Measurements from ENCODE around the gene CRHR1.

Gene CRHR1

DNA sequence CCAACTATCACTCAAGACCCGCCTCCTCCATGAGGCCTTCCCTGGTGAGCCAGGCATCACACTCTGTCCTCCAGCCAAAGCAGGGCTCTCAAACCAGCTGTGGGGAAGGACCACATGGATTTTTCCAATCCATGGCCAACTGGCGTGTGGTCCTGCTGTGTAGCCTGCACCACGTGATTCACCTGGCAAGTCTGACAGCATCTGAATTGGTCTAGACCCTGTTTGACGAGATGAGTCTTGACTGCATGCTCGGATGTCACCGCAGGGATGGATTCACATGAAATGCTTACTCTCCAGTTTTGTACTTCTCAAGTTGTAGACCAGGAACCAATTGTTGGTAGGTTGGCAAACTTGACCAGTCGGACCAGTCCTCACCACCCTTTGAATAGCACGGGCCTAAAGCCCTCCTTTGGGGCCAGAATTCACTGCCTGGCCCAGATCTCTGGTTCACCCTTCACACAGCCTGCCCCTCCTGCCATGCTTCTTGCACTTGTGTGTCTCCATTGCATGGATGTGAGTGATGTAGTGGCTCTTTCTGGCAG lies 9.9 kb downstream of the CRHR1 start:
- DNase-seq (ENCODE audit: low read depth), result no peak
- TF ChIP-seq, protein P1, sequence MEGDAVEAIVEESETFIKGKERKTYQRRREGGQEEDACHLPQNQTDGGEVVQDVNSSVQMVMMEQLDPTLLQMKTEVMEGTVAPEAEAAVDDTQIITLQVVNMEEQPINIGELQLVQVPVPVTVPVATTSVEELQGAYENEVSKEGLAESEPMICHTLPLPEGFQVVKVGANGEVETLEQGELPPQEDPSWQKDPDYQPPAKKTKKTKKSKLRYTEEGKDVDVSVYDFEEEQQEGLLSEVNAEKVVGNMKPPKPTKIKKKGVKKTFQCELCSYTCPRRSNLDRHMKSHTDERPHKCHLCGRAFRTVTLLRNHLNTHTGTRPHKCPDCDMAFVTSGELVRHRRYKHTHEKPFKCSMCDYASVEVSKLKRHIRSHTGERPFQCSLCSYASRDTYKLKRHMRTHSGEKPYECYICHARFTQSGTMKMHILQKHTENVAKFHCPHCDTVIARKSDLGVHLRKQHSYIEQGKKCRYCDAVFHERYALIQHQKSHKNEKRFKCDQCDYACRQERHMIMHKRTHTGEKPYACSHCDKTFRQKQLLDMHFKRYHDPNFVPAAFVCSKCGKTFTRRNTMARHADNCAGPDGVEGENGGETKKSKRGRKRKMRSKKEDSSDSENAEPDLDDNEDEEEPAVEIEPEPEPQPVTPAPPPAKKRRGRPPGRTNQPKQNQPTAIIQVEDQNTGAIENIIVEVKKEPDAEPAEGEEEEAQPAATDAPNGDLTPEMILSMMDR (conservative IDR thresholded peaks at IDR 0.05; ENCODE audit: low read length), result no peak
- no peak overlapping the region for H3K4me3 ChIP-seq (ENCODE audit: low read length)

DNA sequence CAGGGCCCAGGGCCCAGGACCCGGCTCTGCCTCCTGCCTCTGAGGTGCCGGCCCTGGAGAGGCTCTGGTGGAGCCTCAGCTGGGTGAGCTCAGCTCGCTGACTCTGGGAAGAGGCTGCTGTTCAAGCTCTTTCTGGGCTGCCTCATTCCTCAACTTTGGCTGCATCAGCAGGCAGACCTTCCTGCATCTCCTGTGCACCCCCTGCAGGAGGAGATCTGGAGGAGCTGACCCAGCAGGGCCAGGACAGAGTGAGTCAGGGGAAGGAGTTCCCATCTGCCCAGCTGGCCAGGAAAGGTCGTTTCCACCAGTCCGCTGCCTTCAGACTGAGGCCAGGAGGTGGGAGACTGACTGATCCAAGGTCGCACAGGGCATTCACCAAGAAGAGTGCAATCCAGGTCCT lies 10.7 kb downstream of the CRHR1 start:
- DNase-seq (ENCODE audit: low read depth), result no peak
- TF ChIP-seq, protein P1 (conservative IDR thresholded peaks at IDR 0.05; ENCODE audit: low read length), result no peak
- no peak overlapping the region for H3K4me3 ChIP-seq (ENCODE audit: low read length)

DNA sequence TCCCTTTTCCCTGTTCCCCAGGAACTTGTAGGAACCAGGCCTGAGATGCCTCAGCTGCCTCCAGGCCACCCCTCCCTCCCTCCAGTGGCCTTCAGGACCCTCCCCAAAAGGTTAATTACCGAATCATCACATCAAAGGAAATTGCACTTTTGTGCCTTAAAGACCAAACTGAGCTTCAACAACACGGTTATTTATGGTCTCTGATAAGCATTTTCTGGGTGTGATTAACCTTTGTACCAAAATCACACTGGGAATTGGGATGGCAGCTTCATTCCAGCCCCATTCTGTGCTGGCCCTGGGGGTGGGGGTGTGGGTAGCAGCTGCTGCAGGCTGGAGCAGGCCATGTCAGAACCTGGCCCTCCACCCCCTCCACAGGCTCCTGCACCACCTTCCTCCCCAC lies 16.7 kb downstream of the CRHR1 start:
- no peak overlapping the region for H3K4me3 ChIP-seq (ENCODE audit: low read length)
- TF ChIP-seq, protein P1 (conservative IDR thresholded peaks at IDR 0.05; ENCODE audit: low read length), result no peak
- no peak for DNase-seq (ENCODE audit: low read depth)

DNA sequence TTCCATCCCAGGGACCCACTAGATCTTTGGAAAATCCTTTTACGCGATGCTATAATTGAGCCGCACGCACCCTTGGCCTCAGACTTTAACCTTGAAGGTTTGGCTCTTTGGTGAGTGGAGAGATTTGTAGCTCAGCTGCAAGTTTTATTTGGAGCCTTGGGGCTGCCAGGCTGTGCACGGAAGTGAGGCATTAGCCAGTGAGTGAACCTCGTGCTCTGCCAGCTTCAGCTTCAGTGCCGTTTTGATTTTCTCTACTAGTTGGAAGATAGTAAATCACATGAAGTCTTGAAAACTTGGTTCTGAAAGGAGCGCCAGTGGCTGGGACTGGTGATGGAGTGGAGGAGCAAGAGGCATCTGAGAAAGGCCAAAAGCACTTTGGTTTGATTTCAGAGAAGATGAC lies 17.3 kb downstream of the CRHR1 start:
- no peak for DNase-seq (ENCODE audit: low read depth)
- TF ChIP-seq, protein P1 (conservative IDR thresholded peaks at IDR 0.05; ENCODE audit: low read length), result no peak
- no peak overlapping the region for H3K4me3 ChIP-seq (ENCODE audit: low read length)

DNA sequence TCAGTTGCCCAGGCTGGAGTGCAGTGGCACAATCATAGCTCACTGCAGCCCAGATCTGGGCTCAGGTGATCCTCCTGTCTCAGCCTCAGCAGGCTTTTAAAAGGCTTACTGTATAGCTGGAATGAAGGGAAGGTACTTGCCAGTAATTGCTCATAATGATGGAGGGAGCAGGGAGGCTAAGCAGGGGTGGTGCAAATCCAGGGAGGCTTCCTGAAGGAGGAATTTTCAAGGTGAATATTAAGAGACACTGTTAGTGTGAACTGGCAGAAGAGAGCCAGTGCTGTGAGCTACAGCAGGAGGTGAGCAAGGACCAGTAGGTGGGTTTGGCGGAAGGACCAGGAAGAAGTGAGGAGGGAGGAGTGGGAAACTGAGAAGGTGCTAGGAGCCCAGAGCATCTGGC lies 24.7 kb downstream of the CRHR1 start:
- TF ChIP-seq, protein P1 (conservative IDR thresholded peaks at IDR 0.05; ENCODE audit: low read length), result no peak
- no peak overlapping the region for H3K4me3 ChIP-seq (ENCODE audit: low read length)
- no peak for DNase-seq (ENCODE audit: low read depth)

DNA sequence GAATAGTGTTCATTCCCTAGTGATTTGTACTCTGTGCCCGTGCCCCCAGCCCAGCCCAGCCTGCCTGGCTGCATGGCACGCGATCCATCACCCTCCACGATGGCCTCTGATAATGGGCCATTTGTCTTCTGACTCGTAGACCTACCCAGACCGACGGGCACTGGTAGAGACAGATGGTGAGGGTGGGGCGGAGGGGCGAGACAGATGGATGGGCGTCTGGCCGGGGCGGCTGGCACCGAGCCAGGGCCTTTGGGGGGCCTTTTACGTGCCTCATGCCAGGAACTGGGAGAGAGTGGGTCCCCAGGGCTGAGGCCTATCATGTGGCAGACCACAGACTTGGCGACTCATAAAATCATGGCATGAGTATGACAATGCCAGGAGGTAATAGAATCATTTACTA lies 25.4 kb downstream of the CRHR1 start:
- TF ChIP-seq, protein P1 (conservative IDR thresholded peaks at IDR 0.05; ENCODE audit: low read length), result no peak
- no peak overlapping the region for H3K4me3 ChIP-seq (ENCODE audit: low read length)
- no peak for DNase-seq (ENCODE audit: low read depth)

DNA sequence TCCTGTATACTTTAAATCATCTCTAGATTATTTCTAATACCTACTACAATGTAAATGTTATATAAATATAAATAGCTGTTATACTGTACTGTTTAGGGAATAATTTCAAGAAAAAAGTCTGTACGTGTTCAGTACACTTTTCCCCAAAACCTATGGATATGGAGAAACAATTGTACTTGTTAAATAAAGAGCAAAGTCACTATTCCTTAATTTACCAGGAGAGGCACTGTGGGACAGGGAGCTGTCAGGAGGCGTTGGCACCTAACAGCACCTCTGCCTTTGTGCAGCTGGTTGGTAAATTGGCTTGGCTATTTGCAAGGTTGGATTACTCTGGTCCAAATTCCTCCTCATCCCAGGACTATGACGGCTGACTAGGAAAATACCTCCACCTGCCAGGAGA lies 28.0 kb downstream of the CRHR1 start:
- TF ChIP-seq, protein P1 (conservative IDR thresholded peaks at IDR 0.05; ENCODE audit: low read length), result no peak
- DNase-seq (ENCODE audit: low read depth), result peak; percentile 9
- H3K4me3 ChIP-seq (ENCODE audit: low read length), result no peak overlapping the region

All from AG10803 (cell line).